CD4-positive, alpha-beta T cell treated with Interleukin-4 for 4 hours (primary cell): ENCODE data around the gene ARL8B.
"Not testable (repeated sequence)": the region's sequence is repeated elsewhere in the genome, so short reads cannot be mapped to it uniquely, and the experiment has no call there.

Experiments used
- DNase-seq: peaks from one replicate; pipeline ENCODE4 v3.0.0-alpha.2; 2020

The ARL8B gene

DNA sequence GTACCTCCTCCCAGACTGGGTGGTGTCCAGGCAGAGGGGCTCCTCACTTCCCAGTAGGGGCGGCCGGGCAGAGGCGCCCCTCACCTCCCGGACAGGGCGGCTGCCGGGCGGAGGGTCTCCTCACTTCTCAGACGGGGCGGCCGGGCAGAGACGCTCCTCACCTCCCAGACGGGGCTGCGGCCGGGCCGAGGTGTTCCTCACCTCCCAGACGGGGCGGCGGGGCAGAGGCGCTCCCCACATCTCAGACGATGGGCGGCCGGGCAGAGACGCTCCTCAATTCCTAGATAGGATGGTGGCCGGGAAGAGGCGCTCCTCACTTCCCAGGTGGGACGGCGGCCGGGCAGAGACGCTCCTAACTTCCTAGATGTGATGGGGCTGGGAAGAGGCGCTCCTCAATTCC is 8.4 kb upstream of the ARL8B start:
- not testable (repeated sequence) for DNase-seq

DNA sequence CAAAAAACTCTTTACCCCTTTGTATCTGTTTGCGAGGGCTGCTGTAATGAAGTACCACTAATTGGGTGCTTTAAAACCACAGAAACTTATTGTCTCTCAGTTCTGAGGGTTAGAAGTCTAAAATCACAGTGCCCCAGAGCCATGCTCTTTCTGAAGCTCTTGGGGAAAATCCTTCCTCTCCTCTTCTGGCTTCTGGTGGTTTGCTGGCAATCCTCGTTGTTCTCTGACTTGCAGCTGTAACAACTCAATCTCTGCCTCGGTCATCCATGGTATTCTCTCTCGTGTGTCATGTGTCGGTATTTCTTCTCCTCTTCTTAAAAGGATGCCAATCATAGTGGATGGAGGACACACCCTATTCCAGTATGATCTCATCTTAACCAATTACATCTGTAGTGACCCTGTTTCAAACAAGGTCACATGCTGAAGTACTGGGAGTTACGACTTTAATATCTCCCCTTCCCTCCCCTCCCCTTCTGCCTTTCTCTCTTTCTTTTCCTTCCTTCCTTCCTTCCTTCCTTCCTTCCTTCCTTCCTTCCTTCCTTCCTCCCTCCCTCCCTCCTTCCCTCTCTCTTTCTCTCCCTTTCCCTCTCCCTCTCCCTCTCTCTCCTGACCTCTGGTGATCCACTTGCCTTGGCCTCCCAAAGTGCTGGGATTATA is 6.5 kb upstream of the ARL8B start:
- DNase-seq: no peak

DNA sequence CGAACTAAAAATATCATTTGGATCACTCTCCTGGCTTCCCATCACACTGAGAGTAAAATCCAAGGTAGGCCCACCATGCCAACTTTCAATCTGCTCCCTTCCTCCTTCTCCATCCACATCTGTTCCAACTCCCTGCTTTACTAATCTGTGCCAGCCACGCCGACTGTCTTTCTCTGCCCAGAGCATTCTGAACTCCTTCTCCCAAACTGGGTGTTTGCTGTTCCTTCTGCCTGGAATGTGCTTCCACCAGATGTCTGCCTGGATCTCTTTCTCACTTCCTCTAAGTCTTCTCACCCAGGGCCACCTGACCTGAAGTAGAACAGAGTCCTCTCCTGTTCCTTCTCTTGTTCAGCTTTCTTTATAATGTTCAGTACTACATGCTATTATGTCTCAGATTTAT is 5.6 kb upstream of the ARL8B start:
- DNase-seq: no peak

DNA sequence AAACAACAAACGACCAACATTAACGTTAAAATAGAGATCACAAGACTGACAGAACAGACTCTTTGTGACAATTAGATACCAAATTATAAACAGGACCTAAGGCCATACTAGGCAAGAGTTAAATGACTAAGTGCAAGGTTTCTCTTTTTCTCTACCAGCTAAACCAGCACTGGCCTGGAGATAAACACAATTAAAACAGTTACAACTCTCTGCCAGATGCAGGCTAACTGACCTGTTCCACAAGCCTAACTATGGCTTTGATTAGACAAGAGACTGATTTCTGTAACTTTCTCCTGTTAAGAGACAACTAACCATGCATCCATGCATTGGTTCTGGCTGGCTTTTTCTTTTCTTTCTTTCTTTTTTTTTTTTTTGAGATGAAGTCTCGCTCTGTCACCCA is 1.6 kb upstream of the ARL8B start:
- DNase-seq: no peak

DNA sequence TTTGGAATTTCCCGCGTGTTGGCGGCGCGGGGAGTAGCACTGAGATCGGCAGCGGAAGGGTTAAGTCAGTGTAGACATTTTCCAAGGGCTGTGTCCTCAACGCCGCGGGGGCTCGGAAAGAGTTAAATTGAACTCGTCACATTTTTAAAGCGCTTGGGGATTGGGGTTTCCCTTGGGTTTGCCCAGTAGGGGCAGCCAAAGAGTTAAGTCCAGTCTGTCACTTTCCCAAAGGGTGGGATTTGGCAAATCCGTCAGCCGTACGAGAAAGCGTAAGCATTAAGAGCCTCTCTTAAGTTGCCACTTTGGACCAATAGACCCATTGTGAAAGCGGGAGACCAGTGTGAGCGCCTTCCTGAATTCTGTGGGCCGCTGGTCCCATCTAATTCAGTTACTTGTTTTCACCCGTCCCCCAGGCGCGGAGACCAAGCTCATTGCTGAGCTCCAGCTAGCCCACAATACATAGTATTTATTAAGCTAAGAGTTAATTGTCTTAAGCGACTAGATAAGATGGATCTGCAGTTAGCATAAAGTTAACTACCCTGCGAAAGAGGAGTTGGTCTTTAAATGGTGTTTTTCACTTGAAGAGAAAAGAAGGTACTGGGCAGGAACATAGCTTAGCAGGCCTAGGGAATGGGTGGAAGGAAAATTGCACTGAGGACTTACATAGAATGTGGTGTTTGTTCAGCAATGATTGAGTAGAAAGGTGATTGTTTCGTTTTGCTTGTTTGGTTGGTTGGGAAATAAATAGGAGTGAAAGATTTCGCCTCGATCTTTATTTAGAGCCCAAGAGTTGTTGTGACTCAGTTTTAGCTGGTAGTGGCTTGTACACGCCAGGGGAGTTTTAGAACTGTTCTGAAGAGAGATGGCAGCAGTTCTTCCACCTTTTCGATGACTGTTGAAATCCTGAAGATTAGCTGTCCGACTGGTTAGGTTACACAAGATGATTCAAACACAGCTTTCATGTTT is 932 bp downstream of the ARL8B start:
- peak; percentile 59 for DNase-seq

DNA sequence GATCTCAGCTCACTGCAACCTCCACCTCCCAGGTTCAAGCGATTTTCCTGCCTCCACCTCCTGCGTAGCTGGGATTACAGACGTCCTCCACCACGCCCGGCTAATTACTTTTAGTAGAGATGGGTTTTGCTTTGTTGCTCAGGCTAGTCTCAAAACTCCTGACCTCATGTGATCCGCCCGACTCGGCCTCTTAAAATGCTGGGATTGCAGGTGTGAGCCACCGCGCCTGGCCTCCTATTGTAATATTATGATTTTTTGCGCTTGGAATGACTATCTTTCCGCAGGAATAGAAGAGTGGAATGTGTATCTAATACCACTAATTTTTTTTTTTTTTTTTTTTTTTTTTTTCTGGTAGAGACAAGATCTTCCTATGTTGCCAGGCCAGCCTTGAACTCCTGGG is 1.8 kb downstream of the ARL8B start:
- no peak for DNase-seq

DNA sequence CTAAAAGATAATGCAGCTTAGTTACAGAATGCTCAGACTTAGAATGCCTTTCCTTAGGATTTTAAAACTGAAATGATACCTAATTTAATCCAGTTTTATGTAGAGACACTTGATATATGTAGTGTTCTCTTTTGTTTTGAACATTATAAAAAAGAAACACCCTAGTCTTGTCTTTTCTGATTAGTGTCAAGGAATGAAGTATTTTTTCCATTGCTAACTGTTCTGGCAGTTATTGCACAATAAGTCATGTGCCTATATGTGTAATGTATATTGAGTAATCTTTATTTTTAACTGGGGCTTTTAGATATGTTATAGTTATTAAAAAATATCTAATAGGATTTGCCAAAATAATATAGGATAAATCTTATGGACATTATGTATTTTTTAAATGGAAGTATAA is 4.5 kb downstream of the ARL8B start:
- DNase-seq: no peak

DNA sequence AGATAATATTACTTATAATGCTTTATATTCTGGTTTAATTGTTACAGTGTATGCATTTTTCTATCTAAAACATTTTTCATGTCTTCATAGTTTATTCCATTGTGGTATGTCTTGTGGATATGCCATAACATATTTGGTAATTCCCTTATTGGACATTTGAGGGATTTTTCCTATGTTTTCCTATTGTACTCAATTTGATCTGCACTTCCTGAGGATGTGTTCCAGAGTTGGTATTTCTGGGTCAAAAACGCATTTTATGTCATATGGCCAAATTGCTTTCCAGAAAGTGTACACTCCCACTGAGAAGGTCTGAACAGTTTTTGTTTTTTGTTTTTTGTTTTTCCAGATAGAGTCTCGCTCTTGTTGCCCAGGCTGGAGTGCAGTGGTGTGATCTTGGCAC is 6.8 kb downstream of the ARL8B start:
- DNase-seq: no peak

DNA sequence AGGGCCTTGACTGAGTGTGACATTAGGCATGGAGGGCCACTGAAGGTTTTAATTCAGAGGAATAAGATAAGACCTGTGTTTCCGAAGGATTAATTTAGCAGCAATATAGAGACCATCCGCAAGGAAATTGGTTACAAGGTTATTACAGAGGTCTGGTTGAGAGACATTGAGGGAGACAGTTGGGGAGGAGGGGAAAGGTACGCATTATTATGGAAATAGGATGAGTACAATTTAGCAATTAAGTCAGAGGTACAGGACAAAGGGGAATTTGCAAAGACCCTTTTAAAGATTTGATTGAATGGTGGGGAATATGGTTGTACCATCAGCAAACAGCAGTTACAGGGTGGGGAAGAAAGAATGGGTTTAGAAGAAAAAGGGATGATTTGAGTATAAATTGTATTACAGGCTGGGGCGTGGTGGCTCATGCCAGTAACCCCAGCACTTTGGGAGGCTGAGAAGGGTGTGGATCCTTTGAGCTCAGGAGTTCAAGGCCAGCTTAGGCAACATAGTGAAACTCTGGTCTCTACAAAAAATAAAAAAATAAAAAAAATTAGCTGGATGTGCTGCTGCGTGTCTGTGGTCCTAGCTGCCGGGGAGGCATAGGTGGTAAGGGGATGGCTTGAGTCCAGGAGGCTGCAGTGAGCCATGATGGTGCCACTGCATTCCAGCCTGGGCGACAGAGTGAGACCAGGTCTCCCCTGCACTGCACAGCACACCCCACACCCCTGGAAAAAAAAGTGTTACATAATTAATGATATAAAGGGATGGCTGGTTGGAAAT is 11.3 kb downstream of the ARL8B start:
- no peak for DNase-seq

DNA sequence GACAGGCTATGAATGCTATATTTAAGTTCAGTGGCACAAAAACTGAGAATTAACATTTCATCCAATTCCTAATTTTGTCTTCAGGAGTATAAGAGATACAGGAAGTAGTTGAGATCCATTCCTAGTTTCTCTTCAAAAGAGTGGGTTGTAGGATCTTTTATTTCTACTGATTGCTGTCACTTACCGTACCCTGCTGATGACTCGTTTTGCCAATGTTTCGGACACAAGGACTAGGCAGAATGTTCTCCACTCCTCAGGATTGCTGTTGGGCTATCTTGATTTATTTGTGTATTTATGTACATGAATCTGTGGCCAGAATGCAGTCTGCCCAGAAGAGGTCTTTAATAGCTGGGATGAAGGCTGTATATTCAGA is 11.9 kb downstream of the ARL8B start:
- DNase-seq: no peak

DNA sequence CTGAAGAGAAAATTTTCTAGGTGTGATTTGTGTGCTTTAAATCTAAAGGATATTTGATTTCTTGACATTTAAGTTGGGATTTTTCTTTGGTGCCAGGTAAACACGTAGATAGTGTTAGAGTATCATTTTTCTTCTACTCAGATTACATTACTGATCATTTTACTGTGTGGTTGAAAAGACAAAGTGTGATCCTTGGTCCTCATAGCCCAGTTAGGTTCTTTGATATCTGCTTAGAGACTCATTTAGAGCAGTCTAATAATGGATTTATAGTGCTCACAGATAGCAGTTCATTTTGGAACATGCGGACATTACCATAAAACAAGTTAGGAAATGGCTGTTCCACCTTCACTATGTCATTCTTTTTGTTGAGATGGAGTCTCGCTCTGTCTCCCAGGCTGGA is 12.4 kb downstream of the ARL8B start:
- no peak for DNase-seq

DNA sequence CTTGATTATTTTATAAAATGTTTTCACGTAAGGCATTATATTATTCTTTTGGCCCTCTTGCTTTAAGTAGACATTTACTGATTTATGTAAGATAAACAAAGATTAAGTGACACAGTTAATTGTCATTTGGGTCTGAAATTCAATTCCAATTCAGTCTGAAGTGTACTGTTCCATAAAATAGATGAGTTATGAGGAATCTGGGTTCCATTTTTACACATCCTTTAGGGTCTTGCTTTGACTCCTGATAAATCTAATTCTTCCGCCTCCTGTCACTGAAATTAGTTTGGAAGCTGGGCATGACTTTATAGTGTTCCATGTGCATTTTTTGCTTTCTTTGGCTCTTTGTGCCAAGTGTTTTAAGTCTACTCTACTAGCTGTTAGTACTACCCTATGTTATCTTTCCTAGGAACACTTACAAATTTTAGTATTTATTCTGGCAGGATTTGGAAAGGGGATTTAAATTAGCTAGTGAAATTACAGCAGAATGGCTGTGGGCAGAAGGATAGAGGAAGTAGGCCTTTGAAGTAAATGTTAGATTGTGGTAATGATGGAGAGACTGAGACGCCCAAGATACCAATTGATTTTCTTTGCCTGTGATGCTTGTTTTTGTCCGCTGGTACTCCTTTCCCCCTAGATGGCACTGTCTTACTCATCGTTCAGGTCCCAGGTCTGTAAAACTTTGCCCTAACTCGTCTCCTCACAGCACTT is 14.3 kb downstream of the ARL8B start:
- DNase-seq: peak; percentile 69

DNA sequence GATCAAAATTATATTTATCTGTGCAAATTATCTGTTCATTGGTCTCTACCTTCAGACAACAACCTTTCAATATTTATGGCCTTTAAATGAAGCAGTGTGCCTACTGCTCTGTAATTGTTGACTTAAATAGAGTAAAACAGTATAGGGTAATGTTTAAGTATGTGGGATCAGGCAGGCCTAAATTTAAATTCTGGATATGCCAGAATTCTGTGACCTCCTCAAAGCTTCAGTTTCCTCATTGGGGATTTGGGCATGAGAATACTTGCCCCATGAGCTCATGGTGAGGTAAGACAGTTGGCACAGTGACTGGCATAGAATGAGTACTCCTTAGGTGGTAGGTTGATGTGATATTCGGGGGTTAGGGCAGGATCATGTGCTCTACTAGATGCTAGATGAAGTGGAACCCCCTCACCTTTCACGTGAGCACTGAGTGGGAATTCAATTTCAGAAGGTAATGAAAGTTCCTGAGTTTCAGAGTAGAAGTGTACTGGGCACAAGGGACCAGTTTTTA is 14.9 kb downstream of the ARL8B start:
- no peak for DNase-seq

DNA sequence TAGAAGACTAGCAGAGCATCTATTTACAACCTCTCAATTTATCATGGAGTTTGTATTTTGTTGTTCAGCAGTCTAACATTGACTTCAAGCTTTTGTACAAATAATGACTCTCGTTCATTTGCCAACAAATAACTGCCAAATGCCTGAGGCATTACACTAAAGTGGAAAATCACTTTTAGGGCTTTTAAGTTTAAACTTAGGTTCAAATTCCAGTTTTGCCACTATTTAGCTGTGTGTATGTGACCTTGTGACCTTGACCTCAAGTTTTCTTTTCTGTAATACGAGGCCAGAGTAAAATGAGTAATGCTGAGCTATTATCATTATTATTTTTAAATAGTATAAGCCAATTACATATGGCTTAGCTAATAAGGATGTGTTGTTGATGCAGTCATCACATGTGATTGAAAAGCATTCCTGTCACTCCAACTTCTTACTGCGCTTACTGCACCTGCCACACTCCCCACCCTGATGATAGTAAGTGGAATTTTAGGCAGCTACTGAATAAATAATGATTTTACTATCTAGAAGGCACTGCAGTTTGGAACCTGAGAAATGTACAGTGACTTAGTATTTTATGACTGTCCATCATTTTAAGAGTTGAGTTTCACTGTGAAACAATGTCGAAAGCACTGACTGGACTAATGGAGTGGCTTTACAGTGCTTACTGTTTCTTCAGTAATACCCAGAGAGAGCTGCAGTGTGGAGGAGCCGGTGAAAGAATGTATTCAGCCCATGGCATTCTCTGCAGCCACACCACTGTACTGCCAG is 16.3 kb downstream of the ARL8B start:
- no peak for DNase-seq

DNA sequence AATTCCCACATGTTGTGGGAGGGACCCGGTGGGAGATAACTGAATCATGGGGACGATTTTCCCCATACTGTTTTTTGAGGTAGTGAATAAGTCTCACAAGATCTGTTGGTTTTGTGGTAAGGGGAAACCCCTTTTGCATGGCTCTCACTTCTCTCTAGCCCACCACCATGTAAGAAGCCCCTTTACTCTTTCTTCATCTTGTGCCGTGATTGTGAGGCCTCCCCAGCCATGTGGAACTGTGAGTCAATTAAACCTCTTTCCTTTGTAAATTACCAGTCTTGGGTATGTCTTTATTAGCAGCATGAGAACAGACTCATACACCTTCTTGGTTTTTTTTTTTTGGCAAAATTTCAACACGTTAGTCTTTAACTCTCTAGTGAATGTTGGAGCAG is 18.1 kb downstream of the ARL8B start:
- DNase-seq: no peak

DNA sequence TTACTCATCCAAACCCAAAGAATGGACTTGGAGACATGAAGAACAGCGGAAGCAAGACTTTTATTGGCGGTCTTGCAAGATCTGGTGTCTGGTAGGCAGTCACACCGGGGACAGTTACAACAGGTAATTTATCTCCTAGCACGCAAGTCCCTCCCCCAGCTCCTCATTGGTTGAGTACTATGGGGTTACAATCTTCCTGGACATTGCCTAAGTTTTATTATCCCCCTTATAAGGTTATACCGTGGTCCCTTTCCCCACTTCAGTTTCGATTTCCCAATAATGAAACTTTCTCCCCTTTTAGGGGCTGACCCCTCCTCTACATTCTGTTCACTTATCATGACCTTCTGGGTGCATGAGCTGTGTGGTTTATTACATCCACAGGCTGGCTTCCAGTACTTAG is 18.7 kb downstream of the ARL8B start:
- no peak for DNase-seq

DNA sequence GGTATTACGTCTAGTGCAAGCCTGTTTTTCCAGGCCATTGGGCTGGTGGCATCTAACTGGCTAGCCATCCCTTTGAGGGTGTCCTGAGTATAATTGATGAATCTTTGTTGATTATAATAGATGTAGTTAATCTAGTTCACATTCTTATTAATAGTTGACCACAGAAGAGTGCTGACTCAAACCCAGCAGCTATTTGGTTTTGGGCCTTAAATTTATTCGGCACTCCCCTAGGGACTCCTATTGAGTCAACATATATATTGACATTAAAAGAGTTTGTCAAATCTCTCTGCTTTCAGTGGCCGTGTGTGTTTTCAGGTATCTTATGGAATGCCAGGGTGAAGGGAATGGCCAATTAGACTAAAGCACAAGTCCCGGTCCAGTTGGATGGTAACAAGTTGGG is 19.7 kb downstream of the ARL8B start:
- DNase-seq: no peak

DNA sequence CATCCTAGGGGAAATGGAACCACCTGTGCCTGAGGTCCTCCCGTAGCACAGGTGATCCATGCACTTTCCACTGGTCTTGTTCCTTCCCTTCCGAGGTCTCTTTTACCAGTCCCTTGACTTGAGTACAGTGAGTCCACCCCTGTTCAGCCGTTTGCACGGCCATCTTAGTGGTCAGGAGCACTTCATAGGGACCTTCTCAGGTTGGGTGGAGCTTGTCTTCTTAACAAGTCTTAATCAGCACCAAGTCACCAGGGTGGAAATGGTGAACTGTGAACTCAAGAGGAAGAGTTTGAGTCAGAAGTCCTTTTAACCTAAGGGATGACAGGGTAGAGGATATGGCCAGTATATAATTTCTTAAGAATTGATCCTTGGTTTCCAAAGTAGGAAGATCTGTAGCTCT is 21.4 kb downstream of the ARL8B start:
- no peak for DNase-seq

DNA sequence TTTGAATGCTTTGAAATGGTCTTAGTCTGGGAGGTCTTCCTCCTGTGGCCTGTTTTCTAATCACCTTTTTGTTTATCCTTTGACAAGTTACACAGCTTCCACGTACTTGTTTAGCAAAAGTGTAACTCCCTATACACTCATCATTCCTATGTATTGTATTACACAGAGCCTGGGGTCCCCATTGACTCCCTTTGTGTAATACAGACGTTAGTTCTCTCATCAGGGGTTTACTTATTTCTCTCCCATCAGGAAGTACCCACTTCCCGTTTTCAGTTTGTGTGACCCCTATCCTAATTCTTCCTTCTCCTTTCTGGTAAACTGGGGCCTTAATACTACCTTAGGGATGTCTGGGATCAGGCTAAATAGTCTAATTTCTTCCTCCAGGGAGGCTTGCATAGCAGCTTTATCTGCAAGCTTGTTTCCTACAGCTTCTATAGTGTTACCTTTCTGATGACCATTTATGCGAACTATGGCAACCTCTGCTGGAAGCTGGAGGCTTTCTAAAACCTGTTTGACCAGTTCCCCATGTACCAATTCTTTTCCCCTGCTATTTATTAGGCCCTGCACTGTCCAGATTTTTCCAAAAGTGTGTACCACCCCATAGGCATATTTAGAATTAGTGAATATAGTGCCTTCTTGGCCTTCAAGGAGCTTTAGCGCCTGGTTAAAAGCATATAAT is 22.4 kb downstream of the ARL8B start:
- DNase-seq: no peak

DNA sequence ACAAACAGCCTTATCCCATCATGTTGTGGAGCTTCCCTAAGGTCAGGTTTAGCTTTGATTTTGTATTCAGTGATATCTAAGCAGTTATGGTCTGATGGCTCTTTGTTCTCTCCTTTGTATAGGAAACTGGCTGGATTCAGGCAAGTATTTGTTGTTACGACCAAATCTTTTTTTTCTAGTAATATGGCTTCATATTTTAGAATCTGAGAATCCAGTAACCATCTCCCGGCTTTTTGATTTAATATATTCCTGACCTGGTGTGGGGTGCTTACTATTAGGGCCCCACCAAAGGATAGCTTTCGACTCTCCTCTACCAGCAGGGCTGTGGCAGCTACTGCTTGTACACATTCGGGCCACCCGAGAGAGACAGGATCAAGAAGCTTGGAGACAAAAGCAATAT is 23.0 kb downstream of the ARL8B start:
- no peak for DNase-seq

DNA sequence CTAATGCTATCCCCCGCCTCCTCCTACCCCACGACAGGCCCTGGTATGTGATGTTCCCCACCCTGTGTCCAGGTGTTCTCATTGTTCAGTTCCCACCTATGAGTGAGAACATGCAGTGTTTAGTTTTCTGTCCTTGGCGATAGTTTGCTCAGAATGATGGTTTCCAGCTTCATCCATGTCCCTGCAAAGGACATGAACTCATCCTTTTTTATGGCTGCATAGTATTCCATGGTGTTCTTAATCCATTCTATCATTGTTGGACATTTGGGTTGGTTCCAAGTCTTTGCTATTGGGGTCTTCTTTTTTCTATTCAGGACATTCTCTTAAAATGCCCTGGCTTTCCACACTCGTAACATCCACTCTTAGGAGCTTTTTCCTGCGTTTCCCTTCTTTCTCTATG is 25.1 kb downstream of the ARL8B start:
- DNase-seq: not testable (repeated sequence)
